ENCODE measurements around the gene LRCH4.

- TF ChIP-seq CTCF (IDR thresholded peaks at IDR 0.05) (no peak), POLR2A (IDR thresholded peaks at IDR 0.05; ENCODE audit: low read depth) (no peak), EP300 (IDR thresholded peaks at IDR 0.05) (no peak), POLR2AphosphoS5 (IDR thresholded peaks at IDR 0.05) (no peak)
Measured at GRCh38 chr7:100621554-100621953, 35.6 kb upstream of the LRCH4 start.

Measured in esophagus muscularis mucosa (tissue), 4 donors.